ENCODE results near the gene KRTAP3-3.
"Not testable (repeated sequence)": the region's sequence is repeated elsewhere in the genome, so short reads cannot be mapped to it uniquely, and the experiment has no call there.

The KRTAP3-3 gene

GRCh38 chr17:40993839-40994238 lies at the start of gene KRTAP3-3:
KRTAP3-3 (minus strand) TSS chr17:40994164; CDS start chr17:40994097, 67 bp downstream.
- DNase-seq (ENCODE audit: low spot score), result no peak

GRCh38 chr17:41042953-41043352 lies 49.0 kb upstream of the KRTAP3-3 start:
- DNase-seq (ENCODE audit: low spot score), result no peak

GRCh38 chr17:41040783-41041571 lies 47.0 kb upstream of the KRTAP3-3 start, which contains the start of gene KRTAP1-1:
KRTAP1-1 (minus strand) TSS chr17:41041450; CDS start chr17:41041397, 53 bp downstream.
- DNase-seq (ENCODE audit: low spot score), result not testable (repeated sequence)

- DNase-seq (ENCODE audit: low spot score), result no peak
Observed at GRCh38 chr17:41037853-41038350, 43.9 kb upstream of the KRTAP3-3 start.

GRCh38 chr17:41034346-41034935 lies 40.5 kb upstream of the KRTAP3-3 start, which contains the start of gene KRTAP1-3:
KRTAP1-3 (minus strand) TSS chr17:41034874; CDS start chr17:41034821, 53 bp downstream.
- not testable (repeated sequence) for DNase-seq (ENCODE audit: low spot score)

- no peak for DNase-seq (ENCODE audit: low spot score)
Observed at GRCh38 chr17:41029633-41030245, 35.8 kb upstream of the KRTAP3-3 start, which contains the start of gene KRTAP1-4. KRTAP1-4 (minus strand) TSS chr17:41030195; CDS start chr17:41030078, 117 bp downstream.

GRCh38 chr17:41026715-41027471 lies 32.9 kb upstream of the KRTAP3-3 start, which contains the start of gene KRTAP1-5:
KRTAP1-5 (minus strand) TSS chr17:41027208; CDS start chr17:41027155, 53 bp downstream.
- DNase-seq (ENCODE audit: low spot score), result no peak

- DNase-seq (ENCODE audit: low spot score), result no peak
Observed at GRCh38 chr17:41024697-41025096, 30.7 kb upstream of the KRTAP3-3 start.

- DNase-seq (ENCODE audit: low spot score), result no peak
Observed at GRCh38 chr17:41020336-41020735, 26.4 kb upstream of the KRTAP3-3 start.

GRCh38 chr17:41019415-41019814 lies 25.5 kb upstream of the KRTAP3-3 start:
- no peak for DNase-seq (ENCODE audit: low spot score)

- DNase-seq (ENCODE audit: low spot score), result no peak
Observed at GRCh38 chr17:41018541-41018940, 24.6 kb upstream of the KRTAP3-3 start.

GRCh38 chr17:41016578-41017215 lies 22.7 kb upstream of the KRTAP3-3 start:
- no peak for DNase-seq (ENCODE audit: low spot score)

GRCh38 chr17:41015454-41015853 lies 21.5 kb upstream of the KRTAP3-3 start:
- DNase-seq (ENCODE audit: low spot score), result no peak

GRCh38 chr17:41013606-41014005 lies 19.6 kb upstream of the KRTAP3-3 start:
- no peak for DNase-seq (ENCODE audit: low spot score)

GRCh38 chr17:41013181-41013580 lies 19.2 kb upstream of the KRTAP3-3 start:
- DNase-seq (ENCODE audit: low spot score), result no peak

- no peak for DNase-seq (ENCODE audit: low spot score)
Observed at GRCh38 chr17:41012326-41013120, 18.6 kb upstream of the KRTAP3-3 start.

GRCh38 chr17:41010441-41010840 lies 16.5 kb upstream of the KRTAP3-3 start:
- no peak for DNase-seq (ENCODE audit: low spot score)

GRCh38 chr17:41009936-41010335 lies 16.0 kb upstream of the KRTAP3-3 start:
- no peak for DNase-seq (ENCODE audit: low spot score)

- no peak for DNase-seq (ENCODE audit: low spot score)
Observed at GRCh38 chr17:41009301-41009760, 15.4 kb upstream of the KRTAP3-3 start.

- DNase-seq (ENCODE audit: low spot score), result no peak
Observed at GRCh38 chr17:41008811-41009210, 14.8 kb upstream of the KRTAP3-3 start, which contains the start of gene KRTAP3-1. KRTAP3-1 (minus strand) TSS chr17:41009128; CDS start chr17:41009074, 54 bp downstream.

All from CD4-positive, alpha-beta T cell treated with Interleukin-2 at 100 ng/mL for 4 hours (primary cell).